Mammary epithelial cell (primary cell): Measurements from ENCODE around the gene NR5A1.

Experiments used
- EZH2 ChIP-seq: IDR thresholded peaks from 2 replicates; pipeline ENCODE4 v1.6.1; 2012; ENCODE audit warnings: low read length, inconsistent platforms, borderline replicate concordance
- TF ChIP-seq, protein P1 (sequence below), 2 donors: IDR thresholded peaks in 1 of 2; conservative IDR thresholded peaks in 1 of 2; 2 replicates each; pipeline ENCODE4 v1.5.1; 2011 to 2012; ENCODE audit warnings: inconsistent platforms in 2 of 2, low read length in 2 of 2, mild to moderate bottlenecking in 2 of 2, control low read depth in 1 of 2, low read depth in 1 of 2; ENCODE audit not compliant: insufficient read depth in 1 of 2; ENCODE audit errors: extremely low read depth in 1 of 2

DNA sequence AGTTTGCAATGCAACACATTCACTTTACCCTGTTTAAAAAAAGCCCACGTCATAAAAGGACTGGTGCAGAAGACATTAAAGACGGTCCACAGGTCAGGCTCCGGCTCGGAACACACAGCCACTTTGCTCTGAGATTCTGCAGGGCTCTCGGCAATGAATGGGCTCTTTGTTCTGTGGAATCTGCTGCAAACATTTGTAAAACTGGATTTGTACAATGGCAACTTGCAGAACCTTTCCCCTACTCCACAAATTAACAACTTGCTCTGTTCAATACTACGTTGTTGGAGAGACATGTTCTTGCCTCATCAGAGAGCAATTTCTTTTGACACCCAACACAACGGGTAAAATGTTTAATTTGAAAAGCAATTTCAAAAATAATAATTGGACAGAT is 13.0 kb upstream of the NR5A1 start:
- TF ChIP-seq, protein P1, sequence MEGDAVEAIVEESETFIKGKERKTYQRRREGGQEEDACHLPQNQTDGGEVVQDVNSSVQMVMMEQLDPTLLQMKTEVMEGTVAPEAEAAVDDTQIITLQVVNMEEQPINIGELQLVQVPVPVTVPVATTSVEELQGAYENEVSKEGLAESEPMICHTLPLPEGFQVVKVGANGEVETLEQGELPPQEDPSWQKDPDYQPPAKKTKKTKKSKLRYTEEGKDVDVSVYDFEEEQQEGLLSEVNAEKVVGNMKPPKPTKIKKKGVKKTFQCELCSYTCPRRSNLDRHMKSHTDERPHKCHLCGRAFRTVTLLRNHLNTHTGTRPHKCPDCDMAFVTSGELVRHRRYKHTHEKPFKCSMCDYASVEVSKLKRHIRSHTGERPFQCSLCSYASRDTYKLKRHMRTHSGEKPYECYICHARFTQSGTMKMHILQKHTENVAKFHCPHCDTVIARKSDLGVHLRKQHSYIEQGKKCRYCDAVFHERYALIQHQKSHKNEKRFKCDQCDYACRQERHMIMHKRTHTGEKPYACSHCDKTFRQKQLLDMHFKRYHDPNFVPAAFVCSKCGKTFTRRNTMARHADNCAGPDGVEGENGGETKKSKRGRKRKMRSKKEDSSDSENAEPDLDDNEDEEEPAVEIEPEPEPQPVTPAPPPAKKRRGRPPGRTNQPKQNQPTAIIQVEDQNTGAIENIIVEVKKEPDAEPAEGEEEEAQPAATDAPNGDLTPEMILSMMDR (conservative IDR thresholded peaks at IDR 0.05 in 1 of 2, IDR thresholded peaks at IDR 0.05 in 1 of 2; ENCODE audit: extremely low read depth in 1 of 2, insufficient read depth in 1 of 2, low read depth in 1 of 2, low read length in 2 of 2) = no peak
- TF ChIP-seq EZH2 = no peak
